Jurkat, Clone E6-1 (cell line): ENCODE measurements around the gene WWOX.
A peak's percentile ranks its signal among the peaks of the same experiment; 100 is the strongest.

ENCODE experiments used
- DNase-seq: peaks from one replicate; pipeline ENCODE4 v3.0.0-alpha.2; 2011; ENCODE audit warnings: low read depth, low spot score
- H3K4me3 ChIP-seq: 2 replicates; pipeline ENCODE4 v1.5.1; 2011; ENCODE audit warnings: mild to moderate bottlenecking, low read length, control low read depth, moderate library complexity

Gene WWOX

DNA sequence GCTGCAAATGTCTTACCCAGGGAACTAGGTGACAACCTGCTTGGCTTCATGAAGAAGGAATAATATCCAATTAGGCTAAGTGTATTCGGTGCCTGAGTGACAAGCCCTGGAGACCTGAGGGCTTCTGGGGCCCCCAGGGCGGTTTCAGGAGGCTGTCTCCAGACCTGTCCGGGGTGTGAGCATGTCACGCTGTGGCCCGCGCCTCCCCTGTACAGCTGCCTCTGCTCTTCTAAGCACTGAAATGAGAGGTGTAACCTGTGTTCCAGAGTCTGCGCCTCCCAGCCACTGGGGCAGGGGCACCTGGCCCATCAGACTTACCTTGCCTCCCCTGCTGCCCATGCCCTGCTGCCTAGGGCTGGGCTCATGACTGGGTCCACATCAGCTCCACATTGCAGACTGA, 114.3 kb downstream of the WWOX start:
- DNase-seq, result no peak
- no peak overlapping the region for H3K4me3 ChIP-seq

DNA sequence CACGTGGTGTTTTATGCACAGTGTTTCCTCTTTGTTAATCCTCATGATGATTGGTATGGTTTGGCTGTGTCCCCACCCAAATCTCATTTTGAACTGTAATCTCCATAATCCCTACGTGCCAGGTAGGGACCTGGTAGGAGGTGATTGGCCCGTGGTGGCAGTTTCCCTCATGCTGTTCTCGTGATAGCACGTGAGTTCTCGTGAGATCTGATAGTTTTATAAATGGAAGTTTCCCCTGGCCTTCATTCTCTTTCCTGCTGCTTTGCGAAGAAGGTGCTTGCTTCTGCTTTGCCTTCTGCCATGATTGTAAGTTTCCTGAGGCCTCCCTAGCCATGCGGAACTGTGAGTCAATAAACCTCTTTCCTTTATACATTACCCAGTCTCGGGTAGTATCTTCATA, 115.8 kb downstream of the WWOX start:
- DNase-seq, result no peak
- no peak overlapping the region for H3K4me3 ChIP-seq

DNA sequence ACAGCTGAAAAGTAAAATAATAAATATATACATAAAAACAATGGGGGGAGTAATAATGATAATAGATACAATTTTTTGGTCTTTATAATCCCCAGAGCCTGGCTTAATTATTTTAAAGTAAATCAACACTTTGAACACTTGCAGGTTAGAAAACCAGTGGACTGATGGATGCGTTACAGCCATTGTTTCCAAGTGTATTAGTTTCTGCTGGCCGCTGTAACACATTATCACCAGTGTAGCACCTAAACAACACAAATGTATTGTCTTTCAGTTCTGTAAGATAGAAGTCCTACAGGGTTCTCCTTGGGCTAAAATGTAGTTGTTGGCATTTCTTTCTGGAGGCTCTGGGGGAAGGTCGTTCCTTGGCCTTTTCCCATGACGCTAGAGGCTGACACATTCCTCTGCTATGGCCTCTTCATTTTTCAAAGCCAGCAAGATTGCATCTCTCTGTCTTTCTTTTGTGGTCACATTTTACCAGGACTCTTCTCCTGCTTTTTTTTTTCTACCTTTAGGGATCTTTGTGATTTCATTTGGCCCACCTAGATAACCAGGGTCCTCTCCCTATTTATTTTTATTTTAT, 116.8 kb downstream of the WWOX start:
- H3K4me3 ChIP-seq, result no peak overlapping the region
- DNase-seq, result no peak

DNA sequence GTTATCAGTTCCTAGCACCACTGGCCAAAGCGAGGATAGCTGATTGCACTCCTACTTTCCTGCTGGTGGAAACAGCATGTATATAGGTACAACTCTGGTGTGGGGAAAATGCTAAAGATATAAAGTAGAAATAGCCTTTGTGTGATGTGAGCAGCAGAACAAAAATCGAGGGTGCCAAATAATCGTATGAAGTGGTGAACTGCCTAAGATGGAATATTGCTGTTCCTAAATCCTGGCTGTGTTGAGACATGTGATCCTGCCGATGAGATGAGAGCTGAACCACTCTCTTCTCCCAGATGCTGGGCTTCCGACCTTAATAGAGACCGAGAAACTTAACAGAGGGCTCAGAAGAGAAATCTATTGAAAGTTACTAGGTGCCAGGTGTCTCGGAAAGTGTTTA, 117.8 kb downstream of the WWOX start:
- H3K4me3 ChIP-seq, result no peak overlapping the region
- DNase-seq, result no peak

DNA sequence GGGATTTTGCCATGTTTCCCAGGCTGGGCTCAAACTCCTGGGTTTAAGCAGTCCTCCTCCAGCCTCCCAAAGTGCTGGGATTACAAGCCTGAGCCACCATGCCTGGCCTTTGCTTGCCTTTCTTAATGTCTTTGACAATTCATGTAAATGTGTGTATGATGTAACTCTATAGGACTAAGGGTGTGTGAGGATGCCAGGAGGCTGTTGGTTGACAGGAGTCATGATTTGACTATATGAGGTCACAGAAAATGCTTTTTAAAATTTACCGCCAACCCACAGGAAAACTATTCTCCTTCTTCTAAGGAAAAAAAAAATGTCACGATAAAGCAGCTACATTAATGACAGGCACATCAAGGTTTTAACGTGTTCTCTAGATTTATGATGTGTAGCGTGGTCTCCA, 118.8 kb downstream of the WWOX start:
- no peak for DNase-seq
- H3K4me3 ChIP-seq, result no peak overlapping the region

DNA sequence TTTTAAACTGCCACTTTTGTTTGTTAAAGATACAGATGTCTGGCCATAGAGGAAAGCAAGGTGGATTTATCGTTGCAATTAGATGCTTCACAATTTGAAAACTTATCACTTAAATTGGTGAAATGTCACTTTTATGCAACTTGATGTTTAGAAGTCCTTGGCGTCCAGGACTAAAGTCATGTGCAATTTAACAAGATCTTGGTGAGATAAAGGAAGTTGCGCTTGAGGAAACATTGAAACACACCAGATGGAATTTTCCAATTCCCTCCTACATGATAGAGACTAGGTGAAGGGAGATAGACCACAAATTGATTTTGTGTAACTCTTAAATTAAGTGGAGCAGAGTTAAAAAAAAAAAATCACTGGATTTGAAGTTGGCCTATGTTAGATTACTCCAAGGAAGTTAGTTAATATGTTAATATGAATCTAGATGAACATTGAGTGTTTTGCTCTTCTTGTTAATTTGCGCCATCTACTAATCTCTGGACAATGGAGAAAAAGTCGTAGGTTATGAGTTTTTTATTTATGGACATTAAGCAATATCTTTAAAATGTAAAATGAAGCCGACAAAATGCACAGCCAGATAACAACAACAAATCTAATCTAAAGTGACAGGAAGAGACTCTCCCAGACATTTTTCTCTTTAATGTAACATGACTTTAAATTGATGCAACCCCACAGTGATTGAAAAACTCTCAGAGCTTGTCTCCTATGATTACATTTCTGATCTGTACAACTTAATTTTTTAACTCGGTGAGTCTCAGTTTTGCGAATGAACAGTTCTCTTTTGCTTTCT, 119.6 kb downstream of the WWOX start:
- DNase-seq, result no peak
- no peak overlapping the region for H3K4me3 ChIP-seq

DNA sequence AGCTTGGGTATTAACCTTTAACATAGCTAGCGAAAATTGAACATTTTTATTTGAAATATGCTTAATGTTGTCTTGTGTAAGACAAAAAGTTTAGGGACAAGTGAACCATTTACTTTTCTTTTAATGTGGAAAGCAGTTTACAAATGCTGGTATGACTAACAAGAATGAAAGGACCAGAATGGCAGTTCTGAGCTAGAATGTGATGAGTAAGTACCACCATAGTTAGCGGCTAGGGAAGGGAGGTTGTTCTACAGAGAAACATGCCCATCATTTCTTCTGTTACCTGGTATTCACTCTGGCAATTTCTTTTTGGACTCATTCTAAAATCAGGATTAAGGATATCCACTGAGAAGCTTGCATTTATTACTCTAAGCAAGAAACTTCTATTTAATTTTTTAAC, 121.1 kb downstream of the WWOX start:
- DNase-seq, result no peak
- no peak overlapping the region for H3K4me3 ChIP-seq

DNA sequence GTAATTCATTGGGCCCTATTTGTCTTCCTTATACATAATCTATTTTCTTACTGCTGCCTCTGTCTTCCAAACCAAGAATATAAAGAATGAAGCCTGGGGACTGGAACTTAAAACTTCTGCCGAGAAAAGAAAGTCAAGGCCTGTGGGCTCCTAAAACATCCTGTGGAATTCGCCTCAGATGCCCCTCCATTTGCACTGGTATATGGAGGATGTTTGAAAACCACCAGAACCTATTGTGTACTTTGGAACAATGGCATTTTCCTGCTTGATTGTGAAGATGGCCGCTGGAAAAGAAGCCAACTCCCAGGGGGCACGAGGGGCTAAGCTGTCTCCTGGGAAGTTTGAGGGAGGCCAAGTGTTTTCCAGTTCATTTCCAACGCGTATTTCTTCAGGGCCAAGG, 122.4 kb downstream of the WWOX start:
- no peak overlapping the region for H3K4me3 ChIP-seq
- DNase-seq, result no peak

DNA sequence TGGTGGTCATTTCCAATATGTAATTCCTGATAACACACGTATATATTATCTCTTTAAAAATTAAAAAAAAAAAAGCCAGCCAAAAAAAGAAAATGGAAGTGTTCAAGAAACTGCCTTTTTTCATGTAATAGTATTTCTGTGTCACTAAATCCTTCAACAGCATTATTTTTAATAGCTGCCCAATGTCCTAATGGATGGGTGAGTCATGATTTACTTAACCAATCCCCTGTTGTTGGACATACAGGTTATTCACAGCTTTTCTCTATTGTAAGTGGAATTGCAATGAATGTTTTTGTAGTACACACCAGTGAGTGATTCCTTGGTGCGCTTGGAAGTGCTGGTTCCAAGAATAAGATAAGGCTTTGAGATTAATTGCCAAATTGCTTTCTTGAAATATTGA, 124.9 kb downstream of the WWOX start:
- DNase-seq, result no peak
- no peak overlapping the region for H3K4me3 ChIP-seq

DNA sequence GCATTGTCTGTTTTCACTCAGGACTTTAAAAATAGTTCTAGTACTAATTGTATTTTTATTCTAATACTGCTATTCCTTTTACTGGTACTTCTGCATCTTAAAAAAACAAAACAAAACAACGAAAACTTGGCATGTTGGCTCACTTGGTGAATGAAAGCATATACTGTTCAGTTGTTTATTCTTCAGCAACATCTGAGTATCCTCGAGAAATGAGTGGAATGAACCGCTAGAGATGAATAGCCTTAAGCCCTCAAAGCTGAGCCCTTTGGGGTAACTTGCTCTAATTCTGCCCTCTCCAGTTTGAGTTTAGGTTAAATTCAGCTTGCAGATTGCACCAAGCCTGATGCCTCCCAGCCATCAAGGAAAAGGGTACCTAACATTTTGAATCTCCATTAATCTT, 126.5 kb downstream of the WWOX start:
- no peak overlapping the region for H3K4me3 ChIP-seq
- no peak for DNase-seq

DNA sequence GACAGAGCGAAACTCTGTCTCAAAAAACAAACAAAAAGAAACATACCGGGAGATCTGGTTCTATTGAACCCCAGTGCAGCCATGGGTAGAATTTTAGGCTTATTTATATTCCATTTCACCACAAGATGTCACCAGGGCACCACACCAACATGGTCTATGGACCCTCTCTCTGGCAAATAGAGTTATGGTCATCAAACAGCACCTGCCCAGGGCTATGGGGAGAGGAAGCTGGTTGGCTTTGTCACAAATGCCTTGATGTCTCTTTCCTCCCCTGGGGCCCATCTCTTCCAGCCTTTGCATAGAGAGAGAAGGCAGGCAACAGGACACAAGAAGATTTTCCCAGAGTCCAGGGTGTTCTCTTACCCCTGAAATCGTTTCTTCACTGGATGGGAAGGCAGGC, 128.4 kb downstream of the WWOX start:
- DNase-seq, result no peak

DNA sequence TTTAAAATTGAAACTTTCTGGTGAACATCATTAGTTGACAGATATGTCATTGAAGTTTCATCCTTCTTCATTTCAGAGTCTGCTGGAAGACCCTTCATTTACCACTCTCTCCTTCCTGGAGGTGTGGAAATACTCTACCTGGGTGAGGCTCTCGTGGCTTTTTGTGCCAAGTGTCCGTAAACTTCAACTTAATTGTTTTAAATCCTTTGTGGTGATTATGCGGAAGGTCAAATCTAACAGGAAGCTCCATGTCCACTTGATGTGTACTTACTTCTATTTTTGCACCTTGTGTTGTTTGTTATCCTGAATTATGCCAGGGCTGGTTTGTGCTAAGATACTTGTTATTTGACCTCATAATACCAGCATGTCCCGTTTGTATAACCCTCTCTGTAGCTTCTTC, 129.2 kb downstream of the WWOX start:
- no peak overlapping the region for H3K4me3 ChIP-seq
- no peak for DNase-seq

More for the DNA sequence above, 128.4 kb downstream of the WWOX start:
- no peak overlapping the region for H3K4me3 ChIP-seq

DNA sequence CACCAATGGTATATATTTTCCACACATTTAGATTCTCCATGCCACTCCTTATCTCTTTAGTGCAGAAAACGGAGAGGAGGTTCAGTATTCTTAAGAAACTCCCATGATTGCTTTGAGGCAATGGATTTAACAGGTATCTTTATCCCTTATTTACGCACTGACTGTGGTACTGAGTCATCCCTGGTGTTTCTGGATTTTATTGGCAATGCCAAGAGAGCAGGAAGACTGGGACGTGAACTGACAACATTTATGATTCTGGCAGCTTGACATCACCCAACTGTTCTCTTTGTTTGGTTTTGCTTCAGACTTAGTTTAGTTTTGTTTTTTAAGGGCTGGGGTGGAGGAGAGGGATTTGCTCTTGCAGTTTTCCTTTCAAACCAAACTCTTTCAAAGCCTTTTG, 131.4 kb downstream of the WWOX start:
- no peak for DNase-seq
- H3K4me3 ChIP-seq, result no peak overlapping the region

DNA sequence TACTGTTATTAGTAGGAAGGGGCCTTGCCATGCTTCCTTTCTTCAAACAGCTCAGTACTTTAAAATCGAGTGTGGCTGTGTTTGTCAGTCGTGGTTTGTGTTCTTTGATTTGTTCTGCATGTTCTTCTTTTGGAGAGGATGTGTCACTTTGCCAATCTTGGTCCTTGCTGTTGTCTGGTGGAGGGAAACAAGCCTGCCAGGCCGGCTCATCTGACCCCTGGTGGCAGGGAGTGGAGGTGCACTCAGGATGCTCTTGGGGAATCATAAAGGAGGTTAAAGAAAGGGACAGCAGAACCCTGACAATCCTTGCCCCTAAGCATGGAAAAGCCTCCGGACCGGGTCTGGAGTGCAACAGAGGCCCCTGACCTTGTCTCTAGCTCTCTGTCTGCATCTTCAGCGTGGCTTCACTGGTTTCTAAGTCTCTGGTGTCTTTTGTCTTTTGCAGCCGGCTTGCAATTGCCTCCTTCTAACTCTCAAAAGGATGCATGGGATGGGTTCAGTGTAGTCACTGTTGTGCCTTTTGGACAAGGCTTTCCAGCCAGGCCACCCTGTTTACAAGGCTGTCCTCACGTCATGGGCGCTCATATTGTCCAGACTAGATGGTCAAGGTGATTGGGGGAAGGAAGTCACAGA, 135.8 kb downstream of the WWOX start:
- no peak overlapping the region for H3K4me3 ChIP-seq
- peak; percentile 63 for DNase-seq

DNA sequence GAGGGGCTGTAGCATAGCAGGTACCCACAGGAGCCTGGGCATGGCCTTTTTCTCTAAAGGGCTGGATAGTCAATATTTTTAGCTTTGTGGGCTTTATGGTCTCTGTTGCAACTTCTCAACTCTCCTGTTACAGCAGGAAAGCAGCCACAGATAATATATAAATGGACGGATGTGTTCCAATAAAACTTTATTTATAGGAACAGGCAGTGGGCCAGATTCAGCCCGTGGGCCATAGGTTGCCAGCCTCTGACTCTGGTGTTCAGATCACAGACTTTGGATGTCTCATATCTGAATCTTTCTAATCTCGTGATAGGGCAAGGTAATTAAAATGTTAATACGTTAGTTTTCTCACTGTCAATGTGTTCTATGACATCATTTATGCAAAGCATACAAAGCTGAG, 136.4 kb downstream of the WWOX start:
- H3K4me3 ChIP-seq, result no peak overlapping the region
- DNase-seq, result no peak

DNA sequence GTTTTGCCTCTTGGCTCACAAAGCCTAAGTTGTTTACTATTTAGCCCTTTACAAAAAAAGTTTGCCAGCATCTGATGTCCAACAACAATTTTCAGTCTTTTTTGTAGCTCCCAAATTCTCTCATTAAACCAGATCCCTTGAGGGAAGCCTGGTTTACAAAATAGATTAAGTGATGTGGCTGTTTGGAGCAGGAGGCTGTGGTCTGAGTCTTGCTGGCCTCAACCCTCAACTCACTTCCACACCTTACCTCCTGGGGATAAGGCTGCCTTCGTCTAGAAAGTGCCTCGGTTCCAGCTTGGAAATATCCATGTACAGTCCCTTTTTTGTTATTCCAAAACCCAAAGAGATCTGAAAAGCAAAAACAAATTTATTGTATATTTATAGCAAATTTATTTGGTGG, 138.4 kb downstream of the WWOX start:
- H3K4me3 ChIP-seq, result no peak overlapping the region
- DNase-seq, result no peak

DNA sequence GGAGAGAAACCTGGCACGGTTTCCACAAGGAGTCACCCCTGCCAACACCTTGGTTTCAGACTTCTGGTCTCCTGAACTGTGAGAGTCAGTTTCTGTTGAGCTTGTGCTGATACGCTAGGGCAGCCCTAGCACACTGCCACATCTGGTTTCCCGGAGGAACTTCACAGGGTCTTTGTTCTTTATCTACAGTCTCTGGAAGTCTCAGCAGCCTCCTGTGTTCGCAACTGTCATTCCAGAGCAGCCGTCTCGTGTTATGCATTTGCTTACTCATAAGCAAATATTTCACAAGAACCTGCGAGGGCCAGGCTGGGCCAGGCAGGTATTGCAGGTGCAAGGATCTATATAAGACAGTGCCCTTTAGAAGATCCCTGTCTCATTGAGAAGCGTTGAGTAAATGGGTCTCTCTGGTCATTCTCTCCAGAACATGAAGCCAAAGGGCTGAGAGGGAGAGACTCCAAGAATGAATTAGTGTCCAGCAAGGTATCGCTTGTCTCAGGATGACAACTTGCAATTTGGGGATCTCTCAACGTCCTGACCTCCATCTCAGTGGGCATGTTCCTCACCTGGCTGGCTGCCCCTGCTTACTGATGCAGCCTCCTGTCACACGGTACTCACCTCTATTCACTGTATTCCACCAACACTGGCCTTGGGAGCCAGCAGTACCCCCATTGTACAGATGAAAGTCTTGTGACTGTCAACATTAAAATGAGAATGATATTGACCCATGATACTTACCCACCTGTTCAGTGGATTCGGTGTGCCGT, 141.2 kb downstream of the WWOX start:
- no peak overlapping the region for H3K4me3 ChIP-seq
- DNase-seq, result no peak

DNA sequence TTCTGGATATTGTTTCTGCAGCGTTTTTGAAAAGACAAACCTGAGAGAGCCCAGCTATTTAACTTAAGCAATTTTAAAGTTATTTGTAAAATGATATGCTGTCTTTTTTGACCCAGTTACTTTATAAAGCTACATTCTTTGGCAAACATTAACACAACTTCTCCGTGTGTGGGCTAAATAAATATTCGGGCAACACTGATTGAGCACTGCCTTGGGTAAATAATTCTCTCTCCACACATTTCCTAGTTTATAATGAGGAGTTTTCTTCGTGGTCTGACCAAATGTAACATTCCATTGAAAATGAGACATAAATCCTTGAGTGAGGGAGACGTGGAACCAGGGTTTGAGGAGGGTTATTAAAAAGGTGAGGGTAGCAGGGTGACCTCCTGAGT, 142.8 kb downstream of the WWOX start:
- DNase-seq, result no peak

DNA sequence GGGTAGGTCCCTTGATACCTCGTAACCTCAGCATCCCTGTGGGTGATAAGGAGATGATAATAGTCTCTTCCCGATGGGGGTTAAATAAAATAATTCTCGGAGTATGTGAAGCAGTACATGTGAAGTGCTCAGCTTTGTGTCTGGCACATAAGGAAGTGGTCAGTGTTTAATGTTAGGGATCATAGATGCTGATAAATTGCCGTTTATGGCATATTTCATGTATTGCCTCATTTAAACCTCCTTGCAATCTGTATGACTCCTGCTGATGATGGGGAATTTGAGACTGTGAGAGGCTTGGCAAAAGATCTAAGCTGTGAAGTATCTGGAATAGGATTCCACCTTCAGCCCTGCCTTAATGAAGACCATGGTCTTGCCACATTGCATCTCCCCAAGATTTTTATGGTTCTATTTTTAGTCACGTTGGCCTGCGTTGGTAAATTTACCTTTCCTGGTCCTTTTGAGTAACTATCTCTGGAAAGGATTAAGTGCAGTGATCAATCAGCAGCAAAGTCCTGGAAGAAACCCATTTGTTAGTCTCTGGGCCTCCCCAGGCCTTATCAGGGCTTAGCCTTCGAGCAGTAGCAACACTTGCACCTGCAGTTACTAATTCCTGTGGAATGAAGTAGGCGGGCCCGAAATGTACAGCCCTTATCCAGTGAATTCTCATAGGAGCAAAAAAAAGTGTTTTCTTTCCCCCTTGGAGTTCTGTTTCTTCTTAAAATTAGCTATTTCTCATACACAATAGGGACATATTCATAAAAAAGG, 144.9 kb downstream of the WWOX start:
- H3K4me3 ChIP-seq, result no peak overlapping the region
- no peak for DNase-seq

More for the DNA sequence above, 142.8 kb downstream of the WWOX start:
- H3K4me3 ChIP-seq, result no peak overlapping the region
